H1 (cell line): ENCODE data around the gene MBOAT2. TPM values are rescaled to one million over a fixed set of nuclear protein-coding genes. Genes with fewer than 3 reads are reported as not detected.

ENCODE experiments used
- EGR1 ChIP-seq: IDR thresholded peaks from 2 replicates; pipeline ENCODE4 v1.6.1; 2011; ENCODE audit warnings: low read depth, low read length, borderline replicate concordance
- polyA plus RNA-seq, 7 experiments: library from polyadenylated mRNA; depleted of rRNA in 3 of 7; stranded (reverse) in 5 of 7; unstranded in 2 of 7; fragments of >200 nt in 5 of 7; fragments of 200-250 nt in 2 of 7; gene quantifications; 1 replicate in 5 of 7; 2 replicates in 1 of 7; 4 replicates in 1 of 7; pipeline versions ENCODE4 v1.2.1 to v1.2.3, GENCODE V29; 2011 to 2013; ENCODE audit warnings: missing spikeins in 2 of 7, mixed read lengths in 2 of 7
- total RNA-seq: library from RNA; stranded (reverse); fragmentation: NEBNext Ultra II Directional; extraction: Animal tissue kit (Norgen Biotek cat#: 25700); gene quantifications from 2 replicates; pipeline ENCODE4 v1.2.1, GENCODE V29; 2021
- TF ChIP-seq, protein P1 (sequence below): fragments of 300-600 bp; sonication (generic); IDR thresholded peaks from 2 replicates; pipeline ENCODE4 v1.7.1; 2012; ENCODE audit warnings: low read length, moderate library complexity, mild to moderate bottlenecking, inconsistent platforms; ENCODE audit not compliant: insufficient replicate concordance

The MBOAT2 gene
- total and polyA plus RNA-seq, 2 of the 8 experiments (the other 6 are each of a cell fraction or from before 2014, with no cell fraction given): 11.2 to 23.4 TPM

DNA sequence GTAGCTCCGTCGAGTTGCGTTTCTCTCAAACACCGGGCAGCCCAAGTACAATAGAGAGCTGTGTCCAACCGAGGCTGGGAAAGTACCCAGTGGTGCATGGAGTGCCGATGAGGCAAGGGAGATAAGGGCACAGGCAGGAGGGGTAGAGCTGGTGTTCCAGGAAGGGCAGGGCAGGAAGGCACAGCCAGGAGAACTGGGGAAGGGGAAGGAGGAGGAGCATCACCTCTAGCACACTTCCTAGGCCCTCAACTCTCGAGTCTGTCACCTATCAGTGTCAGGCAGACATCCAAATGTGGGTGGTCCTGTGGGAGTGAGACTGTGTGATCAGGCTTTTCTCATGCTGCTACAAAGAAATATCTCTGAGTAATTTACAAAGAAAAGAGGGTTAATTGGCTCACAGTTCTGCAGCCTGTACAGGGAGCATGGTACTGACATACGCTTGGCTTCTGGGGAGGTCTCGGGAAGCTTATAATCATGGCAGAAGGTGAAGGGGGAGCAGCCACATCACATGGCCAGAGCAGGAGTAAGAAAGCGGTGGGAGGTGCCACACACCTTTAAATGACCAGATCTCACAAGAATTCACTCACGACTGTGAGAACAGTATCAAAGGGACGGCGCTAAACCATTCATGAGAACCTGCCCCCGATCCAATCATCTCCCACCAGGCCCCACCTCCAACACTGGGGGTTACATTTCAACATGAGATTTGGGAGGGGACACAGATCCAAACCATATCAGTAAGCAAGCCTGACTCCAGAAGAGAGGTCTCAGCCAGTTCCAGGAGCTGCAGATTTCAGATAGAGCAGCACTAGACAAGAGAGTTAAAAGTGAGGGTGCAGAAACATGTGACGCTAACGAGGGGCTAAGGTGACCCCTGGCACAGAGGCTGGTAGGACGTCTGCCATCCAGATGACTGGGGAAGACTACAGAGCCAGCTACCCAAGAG lies 75.7 kb downstream of the MBOAT2 start (continued):
- TF ChIP-seq, protein P1, sequence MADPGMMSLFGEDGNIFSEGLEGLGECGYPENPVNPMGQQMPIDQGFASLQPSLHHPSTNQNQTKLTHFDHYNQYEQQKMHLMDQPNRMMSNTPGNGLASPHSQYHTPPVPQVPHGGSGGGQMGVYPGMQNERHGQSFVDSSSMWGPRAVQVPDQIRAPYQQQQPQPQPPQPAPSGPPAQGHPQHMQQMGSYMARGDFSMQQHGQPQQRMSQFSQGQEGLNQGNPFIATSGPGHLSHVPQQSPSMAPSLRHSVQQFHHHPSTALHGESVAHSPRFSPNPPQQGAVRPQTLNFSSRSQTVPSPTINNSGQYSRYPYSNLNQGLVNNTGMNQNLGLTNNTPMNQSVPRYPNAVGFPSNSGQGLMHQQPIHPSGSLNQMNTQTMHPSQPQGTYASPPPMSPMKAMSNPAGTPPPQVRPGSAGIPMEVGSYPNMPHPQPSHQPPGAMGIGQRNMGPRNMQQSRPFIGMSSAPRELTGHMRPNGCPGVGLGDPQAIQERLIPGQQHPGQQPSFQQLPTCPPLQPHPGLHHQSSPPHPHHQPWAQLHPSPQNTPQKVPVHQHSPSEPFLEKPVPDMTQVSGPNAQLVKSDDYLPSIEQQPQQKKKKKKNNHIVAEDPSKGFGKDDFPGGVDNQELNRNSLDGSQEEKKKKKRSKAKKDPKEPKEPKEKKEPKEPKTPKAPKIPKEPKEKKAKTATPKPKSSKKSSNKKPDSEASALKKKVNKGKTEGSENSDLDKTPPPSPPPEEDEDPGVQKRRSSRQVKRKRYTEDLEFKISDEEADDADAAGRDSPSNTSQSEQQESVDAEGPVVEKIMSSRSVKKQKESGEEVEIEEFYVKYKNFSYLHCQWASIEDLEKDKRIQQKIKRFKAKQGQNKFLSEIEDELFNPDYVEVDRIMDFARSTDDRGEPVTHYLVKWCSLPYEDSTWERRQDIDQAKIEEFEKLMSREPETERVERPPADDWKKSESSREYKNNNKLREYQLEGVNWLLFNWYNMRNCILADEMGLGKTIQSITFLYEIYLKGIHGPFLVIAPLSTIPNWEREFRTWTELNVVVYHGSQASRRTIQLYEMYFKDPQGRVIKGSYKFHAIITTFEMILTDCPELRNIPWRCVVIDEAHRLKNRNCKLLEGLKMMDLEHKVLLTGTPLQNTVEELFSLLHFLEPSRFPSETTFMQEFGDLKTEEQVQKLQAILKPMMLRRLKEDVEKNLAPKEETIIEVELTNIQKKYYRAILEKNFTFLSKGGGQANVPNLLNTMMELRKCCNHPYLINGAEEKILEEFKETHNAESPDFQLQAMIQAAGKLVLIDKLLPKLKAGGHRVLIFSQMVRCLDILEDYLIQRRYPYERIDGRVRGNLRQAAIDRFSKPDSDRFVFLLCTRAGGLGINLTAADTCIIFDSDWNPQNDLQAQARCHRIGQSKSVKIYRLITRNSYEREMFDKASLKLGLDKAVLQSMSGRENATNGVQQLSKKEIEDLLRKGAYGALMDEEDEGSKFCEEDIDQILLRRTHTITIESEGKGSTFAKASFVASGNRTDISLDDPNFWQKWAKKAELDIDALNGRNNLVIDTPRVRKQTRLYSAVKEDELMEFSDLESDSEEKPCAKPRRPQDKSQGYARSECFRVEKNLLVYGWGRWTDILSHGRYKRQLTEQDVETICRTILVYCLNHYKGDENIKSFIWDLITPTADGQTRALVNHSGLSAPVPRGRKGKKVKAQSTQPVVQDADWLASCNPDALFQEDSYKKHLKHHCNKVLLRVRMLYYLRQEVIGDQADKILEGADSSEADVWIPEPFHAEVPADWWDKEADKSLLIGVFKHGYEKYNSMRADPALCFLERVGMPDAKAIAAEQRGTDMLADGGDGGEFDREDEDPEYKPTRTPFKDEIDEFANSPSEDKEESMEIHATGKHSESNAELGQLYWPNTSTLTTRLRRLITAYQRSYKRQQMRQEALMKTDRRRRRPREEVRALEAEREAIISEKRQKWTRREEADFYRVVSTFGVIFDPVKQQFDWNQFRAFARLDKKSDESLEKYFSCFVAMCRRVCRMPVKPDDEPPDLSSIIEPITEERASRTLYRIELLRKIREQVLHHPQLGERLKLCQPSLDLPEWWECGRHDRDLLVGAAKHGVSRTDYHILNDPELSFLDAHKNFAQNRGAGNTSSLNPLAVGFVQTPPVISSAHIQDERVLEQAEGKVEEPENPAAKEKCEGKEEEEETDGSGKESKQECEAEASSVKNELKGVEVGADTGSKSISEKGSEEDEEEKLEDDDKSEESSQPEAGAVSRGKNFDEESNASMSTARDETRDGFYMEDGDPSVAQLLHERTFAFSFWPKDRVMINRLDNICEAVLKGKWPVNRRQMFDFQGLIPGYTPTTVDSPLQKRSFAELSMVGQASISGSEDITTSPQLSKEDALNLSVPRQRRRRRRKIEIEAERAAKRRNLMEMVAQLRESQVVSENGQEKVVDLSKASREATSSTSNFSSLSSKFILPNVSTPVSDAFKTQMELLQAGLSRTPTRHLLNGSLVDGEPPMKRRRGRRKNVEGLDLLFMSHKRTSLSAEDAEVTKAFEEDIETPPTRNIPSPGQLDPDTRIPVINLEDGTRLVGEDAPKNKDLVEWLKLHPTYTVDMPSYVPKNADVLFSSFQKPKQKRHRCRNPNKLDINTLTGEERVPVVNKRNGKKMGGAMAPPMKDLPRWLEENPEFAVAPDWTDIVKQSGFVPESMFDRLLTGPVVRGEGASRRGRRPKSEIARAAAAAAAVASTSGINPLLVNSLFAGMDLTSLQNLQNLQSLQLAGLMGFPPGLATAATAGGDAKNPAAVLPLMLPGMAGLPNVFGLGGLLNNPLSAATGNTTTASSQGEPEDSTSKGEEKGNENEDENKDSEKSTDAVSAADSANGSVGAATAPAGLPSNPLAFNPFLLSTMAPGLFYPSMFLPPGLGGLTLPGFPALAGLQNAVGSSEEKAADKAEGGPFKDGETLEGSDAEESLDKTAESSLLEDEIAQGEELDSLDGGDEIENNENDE: no peak
- TF ChIP-seq EGR1: no peak
